ENCODE data around the gene FAIM2.
"Not testable (repeated sequence)": the region's sequence is repeated elsewhere in the genome, so short reads cannot be mapped to it uniquely, and the experiment has no call there.

FAIM2 gene

DNA sequence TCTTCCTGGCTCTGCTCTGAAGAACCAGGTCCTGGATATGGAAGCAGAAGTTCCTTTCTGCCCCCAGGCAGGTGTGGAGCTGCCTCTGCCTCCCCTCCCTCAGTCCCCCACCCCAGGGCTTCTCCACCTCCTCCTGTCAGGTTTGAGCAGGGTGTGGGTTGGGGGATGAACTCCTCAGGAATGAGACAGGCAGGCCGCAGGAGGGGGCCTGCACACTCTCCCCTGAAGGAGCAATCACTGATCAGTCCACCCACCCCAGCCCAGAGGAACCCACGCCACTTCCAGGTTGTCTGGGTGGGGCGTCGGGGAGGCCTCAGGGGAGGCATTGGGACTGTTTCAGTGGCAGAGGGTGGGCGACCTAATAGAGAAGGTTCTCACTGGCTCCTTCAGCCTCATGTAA lies 26.6 kb downstream of the FAIM2 start:
- DNase-seq = no peak

DNA sequence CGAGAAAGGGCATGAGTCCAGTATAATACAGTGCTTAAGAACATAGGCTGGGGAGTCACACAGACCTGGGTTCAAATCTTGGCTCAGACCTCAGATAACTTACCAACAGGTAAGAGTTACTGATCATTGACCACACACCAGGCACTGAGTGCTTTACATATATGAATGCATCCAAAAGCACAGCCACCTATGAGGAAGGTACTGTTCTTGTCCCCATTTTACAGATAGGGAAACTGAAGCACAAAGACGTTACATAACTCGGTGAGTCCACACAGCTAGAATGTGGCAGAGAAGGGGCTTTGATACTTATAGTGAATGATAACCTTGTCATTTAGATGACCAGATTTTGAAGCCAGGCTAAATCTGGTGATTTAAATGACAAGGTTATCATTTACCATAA lies 27.6 kb downstream of the FAIM2 start:
- DNase-seq = no peak

DNA sequence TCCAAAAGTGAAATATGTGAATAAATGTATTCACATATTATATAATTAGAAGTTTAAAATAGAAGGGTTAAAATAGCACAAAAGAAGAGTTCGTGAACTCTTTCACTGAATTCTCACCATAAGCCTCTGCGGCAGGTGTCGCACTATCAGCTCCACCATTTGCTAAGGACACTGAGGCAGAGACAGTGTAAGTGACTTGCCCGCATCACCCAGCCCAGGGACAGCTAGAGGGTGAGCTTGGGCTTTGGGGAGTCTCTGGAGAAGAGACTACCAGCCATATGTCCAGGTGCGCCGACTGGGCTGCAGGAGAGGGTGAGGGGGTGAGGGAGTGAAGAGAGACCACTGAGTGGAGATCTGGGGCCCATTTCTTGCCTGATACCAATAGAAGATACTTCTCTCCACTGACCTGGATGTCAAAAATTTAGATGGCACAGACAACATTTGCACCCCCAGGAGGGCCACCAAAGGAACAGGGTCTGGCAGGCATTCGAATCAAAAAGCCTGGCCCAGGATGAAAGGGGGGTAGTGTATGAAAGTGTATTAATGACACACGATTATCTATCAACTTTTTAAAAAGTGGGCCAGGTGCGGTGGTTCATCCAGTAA lies 28.5 kb downstream of the FAIM2 start:
- DNase-seq = no peak

DNA sequence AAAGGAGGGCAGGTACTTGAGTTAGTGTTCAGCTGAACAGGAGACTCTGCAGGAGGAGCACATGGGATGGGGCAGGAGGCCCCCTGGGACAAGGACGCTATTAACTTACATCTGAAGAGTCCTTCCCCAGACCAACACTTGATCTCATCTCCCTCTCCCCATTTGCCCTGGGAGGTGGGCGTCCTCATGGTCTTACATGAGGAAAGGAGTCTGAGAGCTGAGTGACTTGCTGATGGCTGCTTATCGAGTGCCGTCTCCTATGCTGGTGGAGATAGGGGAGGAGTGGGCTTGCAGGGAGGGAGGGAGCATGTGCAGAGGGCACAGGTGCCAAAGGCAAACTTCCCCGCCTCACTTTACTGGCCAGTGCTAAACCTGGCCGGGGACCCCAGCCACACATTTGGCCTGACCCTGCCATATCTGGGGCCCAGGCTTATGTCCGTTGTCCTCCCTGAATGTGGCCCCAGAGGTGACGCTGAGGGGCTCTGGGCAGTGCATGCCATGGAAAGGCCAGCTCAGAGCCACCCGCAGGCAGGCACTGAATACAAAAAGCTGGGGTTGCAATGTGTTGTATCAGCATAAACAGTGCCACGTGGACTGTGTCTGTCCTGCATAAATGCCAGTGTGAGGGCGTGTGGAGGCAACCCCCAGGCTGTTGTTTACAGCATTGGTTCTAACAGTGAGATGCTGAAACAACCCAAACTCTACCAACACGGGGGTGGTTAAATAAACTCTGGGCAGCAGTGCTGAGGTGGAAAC lies 29.4 kb downstream of the FAIM2 start:
- no peak for DNase-seq

DNA sequence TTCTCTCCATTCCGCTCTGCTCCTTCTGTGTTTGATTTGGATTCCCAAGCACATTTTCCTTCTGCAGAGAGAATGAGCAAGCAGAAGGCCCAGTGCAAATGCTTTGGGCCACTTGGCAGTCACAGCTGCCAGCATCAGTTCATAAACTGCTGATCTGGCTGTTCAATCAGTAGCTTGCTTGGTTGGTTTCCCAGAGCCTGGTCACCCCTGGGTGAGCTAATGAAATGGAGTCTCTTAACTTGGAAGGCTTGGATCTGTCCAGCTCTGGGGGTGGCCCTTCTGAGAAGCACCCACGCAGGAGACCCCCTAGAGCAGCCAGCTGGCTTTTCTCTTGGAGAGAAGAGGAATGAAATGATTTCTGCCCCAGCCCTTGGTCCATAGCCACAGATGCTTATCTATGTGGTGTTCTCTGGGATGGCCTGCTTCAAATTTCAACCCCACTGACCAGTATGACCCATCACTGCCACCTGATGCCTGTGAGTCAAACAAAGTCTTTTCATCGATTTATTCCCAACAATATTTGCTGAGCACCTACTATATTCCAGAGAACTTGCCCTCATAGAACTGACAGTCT lies 30.3 kb downstream of the FAIM2 start:
- no peak for DNase-seq

DNA sequence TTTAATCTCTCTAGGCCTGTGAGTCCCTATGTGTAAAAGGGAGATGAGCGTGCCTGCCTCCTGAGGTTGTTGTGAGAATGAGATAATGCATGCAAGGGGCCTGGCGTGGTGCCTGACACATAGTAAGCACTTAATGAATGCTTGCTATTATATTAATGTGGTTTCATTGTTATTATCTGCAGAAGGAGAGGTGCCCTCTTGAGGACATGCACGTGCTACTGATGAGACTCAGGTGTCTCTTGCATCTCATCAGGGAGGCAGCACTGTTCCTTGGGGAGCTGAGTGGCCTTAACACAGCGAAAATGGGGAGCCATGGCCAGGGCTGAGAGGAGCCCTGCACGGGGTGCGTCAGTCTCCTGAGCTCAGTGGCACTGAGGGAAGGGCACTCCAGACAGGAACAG lies 30.9 kb downstream of the FAIM2 start:
- no peak for DNase-seq

DNA sequence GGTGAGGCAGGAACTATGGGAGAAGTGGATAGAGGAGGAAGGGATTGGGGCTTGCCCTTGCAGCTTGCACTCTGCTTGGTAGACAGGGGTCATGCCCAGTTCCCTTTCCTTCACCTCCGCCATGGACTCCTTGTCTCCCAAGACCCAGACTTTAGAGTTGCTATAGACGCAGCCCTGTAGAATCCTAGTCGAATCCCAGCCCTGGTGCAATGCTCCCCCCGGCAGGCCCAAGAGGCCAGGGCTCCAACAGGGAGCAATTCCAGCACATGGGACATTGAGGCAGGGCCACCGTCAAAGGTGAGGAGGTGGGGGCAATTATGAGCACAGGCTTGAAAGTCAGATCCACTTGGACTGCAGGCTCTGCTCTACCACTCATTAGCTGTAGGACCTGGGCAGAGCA lies 31.3 kb downstream of the FAIM2 start:
- no peak for DNase-seq

DNA sequence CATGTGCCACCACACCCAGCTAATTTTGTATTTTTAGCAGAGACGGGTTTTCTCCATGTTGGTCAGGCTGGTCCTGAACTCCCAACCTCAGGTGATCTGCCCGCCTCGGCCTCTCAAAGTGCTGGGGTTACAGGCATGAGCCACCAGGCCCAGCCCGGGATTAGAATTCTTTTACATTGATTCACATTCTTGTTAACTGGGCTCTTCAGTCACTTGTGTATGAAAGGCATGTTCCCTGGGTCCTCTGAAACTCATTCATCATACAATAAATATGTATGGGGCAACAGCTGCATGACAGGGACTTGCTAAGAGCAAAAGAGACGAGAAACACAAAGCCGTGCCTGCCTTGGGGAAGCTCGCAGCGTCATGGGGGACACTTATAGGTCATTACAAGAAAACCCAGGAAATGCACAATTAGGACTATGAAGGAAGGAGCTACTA lies 31.9 kb downstream of the FAIM2 start:
- DNase-seq = not testable (repeated sequence)

DNA sequence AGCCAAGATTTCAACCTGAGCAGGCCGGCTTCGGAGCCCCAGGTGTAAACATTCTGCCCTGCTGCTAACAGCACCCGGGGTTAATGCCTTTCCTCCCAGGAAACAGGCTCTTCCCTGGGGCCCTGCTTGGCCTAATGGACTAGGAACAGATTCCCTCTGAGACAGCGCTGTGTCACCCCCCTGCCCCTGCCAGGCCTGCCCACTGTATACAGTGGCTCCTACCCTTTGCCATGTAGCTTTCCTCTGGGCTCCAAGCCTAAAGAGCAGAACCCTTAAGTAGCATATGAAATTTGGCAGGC lies 32.5 kb downstream of the FAIM2 start:
- DNase-seq = no peak

DNA sequence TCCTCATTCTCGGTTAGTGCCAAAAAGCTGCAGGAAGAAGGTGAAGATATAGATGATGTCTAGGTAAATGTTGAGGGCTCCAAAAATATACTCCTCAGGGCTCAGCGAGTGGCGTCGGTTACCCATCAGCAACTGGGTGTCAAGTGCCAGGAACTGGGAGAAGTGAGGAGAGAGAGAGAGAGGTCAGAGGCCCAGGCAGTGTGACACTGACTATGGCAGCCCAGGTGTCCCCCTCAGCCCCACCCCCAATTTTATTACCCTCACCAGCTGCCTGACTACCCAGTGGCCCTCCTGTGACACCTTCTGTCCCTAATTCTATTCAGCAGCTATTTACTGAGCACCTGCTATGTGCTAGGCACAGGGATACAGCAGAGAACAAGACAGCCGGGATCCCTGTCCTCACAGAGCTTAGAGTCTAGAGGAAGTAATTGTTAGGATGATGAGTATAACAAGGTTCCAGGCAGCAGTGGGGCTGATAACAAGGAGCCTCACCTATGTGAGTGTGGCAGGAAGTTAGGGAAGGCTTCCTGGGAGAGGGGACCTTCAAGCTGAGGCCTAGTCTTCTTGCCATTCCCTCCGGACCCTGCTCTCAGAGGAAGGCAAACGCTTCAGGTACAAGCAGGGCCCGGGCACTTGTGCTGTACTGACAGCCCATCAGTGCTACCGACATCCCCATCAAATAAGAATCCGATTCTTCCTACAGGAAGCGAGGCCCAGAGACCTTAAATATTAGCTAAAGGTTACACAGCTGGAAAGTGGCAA lies 33.0 kb downstream of the FAIM2 start:
- DNase-seq = no peak

DNA sequence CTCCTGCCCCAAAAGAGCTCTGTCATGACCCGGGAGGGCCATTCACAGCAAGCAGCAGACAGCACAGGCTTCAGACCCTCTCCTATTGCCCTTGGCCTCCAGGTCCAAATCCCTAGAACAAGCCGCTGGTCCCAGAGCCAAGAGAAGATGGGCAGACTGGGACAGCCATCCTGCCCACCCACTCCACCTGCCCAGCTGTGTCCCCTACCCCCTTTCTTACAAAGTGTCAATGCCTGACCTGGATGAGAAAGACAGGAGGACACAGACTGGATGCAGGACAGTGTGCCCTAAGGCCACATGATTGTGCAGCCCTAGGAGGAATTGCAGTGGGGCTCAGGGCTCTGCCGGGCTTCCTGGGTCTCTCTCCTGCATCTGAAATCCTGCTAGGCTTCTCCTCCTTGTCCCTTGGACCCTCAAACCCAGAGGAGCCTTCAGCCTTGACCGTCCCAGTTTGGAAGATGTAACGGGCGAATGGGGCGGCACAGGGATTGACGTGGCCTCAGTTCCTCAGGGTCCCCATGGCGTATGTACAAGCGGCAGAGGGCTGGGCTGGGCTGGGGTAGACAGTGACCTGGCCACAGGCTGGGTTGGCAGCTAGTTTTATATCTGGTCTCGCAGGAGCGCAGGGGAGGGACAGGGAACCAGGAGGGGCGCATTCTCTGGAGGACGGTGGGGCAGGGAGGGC lies 33.7 kb downstream of the FAIM2 start:
- DNase-seq = no peak

DNA sequence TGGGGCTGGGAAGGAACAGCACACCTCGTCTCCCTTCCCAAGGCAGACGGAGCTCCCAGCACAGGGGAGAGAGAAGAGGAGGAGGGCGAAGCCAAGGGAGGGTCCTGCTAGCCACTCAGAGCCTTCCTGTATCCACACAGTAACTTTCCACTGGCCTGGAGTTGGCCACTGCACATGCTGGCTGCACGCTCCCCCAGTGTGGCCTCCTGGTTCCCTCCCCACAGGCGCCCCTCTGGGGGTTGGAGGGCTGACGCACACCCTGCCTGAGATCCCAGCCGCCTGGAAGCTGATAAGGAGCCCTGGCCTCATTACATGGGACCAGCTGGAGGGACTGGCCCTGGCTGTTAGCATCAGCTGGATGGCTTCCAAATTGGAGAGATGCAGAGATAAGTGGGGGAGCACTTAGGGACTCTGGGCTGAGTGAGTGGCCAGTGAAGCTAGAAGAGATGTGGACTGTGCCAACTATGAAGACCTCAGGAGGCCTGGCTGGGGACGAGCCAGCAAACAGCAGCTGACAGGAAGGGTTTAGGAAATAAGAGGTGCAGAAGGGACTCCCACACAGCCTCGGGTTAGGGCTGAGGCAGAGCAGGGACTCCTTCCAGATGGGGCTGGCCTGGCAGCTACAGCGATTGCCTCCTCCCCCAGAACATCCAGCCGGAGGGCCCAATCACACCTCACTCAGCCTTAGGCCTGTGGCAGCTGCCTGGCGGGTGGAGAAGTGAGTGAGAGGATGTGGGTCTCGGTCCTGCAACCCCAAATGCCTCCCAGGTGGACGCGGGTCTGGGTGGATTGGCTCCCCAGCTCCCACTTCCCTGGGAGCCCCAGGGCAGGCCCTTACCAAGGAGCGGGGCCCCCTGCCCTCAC lies 34.5 kb downstream of the FAIM2 start:
- DNase-seq = no peak

DNA sequence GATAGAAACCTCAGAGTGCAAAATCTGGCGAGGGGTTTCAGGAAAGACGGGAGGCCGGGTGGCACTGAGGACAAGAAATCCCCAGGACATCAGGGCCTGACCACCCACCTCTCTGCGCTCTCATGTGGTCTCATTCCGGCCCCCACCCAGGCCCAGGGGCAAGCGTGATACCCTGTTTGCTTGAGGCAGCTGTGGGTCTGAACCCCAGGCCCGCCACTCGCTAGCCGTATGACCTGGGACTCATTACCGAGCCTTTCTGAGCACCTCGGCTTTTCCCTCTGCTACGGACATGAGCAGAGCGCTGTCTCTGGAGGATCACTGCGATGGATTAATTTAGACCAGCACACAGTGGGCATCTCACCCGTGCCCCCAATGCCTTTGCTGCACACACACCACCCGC lies 35.3 kb downstream of the FAIM2 start:
- no peak for DNase-seq

DNA sequence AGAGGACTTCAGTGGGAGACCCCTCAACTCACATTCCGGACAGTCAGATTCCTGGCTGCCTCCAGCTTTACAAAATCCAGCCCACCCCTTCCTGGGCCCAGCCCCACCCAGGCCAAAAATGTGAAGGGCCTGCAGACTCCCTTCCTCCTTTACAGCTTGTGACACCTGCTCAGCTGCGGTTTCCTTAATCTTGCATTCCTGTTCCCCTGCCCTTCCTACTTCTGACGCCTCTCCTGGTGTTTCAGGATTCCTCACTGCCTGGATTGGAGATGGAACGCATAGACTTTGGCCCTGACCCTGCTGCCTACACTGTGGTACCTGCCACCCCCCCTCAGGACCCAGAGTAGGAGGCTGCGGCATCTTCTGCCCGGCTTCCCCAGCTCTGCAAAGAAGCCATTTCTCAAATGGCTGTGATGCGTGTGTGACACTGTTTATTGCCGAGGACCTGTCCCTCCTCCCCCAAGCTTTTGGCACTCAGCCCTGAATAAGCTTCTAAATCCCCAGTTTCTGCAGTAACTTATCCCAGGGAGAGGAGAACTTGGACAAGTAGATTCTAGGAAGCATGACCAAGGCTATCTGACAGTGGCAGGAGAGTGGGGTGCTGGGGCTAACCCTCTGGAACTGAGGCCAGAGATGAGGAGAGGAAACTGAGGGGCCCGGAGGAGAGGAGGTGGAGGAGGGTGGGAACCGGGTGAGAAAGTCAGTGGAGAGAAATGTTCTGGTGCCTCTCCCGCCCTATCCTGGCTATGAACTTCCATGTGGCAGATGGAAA lies 35.9 kb downstream of the FAIM2 start:
- DNase-seq = no peak

DNA sequence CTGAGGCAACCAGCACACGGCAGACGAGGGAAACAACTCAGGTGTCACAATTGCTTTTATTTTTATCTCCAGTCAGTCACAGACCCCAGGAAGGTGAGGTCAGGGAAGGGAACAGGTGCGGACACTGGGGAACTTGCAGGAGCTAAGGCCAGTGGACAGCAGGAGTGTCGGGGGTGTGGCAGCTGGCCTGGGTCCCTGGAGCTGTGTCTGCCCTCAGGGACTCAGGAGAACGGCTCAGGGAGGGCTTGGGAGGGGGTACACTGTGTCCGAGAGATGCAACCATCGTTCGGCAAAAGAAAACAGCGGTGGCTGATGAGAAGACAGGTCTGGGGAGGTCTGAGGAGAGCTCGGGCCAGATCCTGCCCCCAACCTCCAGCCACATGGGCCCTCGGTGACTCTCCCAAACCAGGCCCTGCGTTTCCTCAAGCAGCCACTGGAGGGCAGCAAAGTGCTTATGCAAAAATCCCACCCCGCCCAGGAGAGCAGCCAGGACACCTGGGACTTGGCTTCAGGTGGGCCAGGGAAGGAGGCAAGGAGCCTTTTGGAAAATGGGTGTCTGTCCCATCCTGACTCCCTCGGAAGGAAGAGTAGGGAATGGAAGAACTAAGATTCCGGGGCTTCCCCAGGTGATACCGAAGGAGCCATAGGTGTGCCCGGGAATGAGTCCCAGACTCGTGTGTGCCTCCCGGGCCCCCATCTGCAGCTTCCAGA lies 36.7 kb downstream of the FAIM2 start:
- peak; percentile 93 for DNase-seq

DNA sequence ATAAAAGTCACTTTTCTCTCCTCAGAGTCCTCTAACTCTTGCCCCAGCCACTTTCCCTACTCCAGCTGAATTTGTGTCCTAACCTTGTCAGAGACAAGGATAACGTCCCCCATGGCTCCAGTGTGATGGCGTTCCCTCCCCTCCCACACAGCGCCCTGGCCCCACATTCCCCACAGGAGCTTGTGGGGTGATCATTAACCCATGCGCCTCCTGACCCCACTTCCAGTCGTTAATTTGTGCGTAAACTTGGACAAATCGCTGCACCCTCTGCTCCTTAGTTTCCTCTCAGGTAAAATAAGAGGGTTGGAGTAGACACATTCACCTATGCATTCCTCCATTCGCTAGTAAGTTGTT lies 37.9 kb downstream of the FAIM2 start:
- peak; percentile 22 for DNase-seq

DNA sequence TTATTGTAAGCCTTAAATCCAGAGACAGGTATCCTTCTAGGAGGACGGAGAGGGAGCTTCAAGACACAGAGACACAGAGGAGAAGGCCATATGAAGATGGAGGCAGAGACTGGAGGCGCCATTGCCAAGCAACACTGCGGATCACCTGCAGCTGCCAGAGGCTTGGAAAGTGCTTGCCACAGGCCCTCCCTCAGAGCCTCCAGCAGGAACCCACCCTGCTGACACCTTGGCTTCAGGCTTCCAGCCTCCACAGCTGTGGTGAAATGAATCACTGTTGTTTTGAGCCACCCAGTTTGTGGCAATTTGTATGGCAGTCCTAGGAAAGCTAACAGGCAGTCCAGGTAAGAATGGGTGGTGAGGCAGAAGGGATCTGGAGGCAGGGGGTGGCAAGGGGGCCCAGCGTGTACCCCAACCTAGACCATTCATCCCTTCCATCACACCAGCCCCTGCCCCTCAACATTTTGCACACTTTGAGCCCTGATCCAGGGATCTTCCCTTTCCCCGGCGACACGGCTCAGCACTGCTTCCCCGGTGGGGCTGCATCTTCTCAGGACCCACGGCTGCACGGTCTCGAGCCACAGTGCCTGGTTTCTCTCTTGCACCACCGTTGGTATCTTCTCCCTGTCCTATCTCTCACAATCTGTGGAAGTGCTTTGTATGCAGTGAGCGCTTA lies 38.5 kb downstream of the FAIM2 start:
- DNase-seq = peak; percentile 47

DNA sequence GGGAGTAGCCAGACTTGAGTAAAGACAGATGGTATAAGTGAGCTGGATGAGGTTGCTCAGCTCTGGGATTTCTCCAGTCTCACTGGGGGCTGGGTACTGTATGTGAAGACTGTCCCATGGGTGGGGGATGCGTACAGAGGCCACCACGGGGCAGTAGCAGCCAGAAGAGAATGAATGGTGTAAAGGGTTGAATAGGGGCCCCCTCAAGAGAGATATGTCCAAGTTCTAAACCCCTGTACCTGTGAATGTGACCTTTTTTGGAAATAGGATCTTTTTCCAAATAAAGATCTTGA lies 39.0 kb downstream of the FAIM2 start:
- no peak for DNase-seq

DNA sequence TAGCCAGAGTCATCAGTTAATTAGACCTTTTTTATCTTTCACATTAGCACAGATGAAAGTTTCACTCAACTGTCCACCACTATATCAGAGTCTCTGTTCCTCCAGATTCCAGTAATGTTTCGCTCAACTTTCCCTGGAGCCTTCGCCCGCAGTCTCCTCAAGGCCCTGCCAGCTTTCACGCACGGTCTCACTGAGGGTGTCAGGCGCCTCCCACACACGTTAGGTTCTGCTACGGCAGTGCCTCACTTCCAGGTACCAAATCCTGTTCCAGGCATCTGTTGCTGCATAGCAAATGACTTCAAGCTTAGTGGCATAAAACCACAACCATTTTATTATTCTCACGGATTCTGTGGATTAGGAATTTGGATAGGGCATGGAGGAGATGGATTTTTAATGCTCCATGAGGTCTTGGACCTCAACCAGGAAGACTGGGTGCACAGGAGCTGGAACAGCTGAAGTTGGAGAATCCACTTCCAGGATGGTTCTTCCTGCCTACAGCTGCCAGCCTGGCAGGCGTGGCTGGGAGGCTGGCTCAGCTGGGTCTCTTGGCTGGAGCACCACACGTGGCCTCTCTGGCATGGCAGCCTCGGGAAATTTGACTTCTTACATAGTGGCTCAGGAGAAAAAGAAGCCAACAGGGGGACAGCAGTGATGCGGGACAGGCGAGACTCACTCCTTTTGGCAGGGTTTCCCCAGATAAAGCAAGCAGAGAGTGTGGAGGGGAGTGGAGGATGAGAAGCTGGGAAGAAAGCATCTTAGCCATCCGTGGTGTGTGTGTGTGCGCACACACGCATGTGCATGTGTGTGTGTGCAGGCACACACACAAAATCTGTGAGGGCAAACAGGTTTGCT lies 39.5 kb downstream of the FAIM2 start:
- DNase-seq = peak; percentile 29

DNA sequence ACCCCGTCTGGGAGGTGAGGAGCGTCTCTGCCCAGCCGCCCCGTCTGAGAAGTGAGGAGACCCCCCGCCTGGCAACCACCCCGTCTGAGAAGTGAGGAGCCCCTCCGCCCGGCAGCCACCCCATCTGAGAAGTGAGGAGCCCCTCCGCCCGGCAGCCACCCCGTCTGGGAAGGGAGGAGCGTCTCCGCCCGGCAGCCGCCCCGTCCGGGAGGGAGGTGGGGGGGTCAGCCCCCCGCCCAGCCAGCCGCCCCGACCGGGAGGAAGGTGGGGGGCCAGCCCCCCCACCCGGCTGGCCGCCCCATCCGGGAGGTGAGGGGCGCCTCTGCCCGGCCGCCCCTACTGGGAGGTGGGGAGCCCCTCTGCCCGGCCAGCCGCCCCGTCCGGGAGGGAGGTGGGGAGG lies 42.8 kb downstream of the FAIM2 start:
- not testable (repeated sequence) for DNase-seq
